ENCODE measurements around the gene PLOD1.

PLOD1 gene

GRCh38 chr1:11979851-11980675 lies 45.5 kb downstream of the PLOD1 start, which contains the start of gene MFN2:
Gene MFN2, plus strand, starts transcription at chr1:11980444. Its CDS starts 8,725 bp downstream, at chr1:11989169.
- DNase-seq = peak; percentile 94 to 99

GRCh38 chr1:11980676-11980972 lies 46.1 kb downstream of the PLOD1 start:
- DNase-seq = no peak

- no peak for DNase-seq
Observed at GRCh38 chr1:11981378-11982009, 47.0 kb downstream of the PLOD1 start.

- DNase-seq = no peak
Observed at GRCh38 chr1:11982010-11982392, 47.5 kb downstream of the PLOD1 start.

GRCh38 chr1:11984121-11984520 lies 49.6 kb downstream of the PLOD1 start:
- no peak for DNase-seq

- no peak for DNase-seq
Observed at GRCh38 chr1:11984576-11984975, 50.1 kb downstream of the PLOD1 start.

GRCh38 chr1:11985171-11985570 lies 50.7 kb downstream of the PLOD1 start:
- DNase-seq = no peak

GRCh38 chr1:11985851-11986250 lies 51.3 kb downstream of the PLOD1 start:
- DNase-seq = no peak

GRCh38 chr1:11989669-11990068 lies 55.2 kb downstream of the PLOD1 start:
- no peak for DNase-seq

GRCh38 chr1:11990303-11991032 lies 56.0 kb downstream of the PLOD1 start:
- no peak for DNase-seq

- DNase-seq = no peak
Observed at GRCh38 chr1:11991969-11992676, 57.6 kb downstream of the PLOD1 start.

- no peak for DNase-seq
Observed at GRCh38 chr1:11997081-11997850, 62.7 kb downstream of the PLOD1 start.

- DNase-seq = no peak
Observed at GRCh38 chr1:11998636-11999035, 64.1 kb downstream of the PLOD1 start.

GRCh38 chr1:11999236-11999635 lies 64.7 kb downstream of the PLOD1 start:
- DNase-seq = no peak

- peak in 1 of 2 experiments; percentile 36 for DNase-seq
Observed at GRCh38 chr1:12001249-12001917, 66.9 kb downstream of the PLOD1 start.

- DNase-seq = no peak
Observed at GRCh38 chr1:12001996-12002493, 67.5 kb downstream of the PLOD1 start.

GRCh38 chr1:12003762-12004161 lies 69.2 kb downstream of the PLOD1 start:
- no peak for DNase-seq

- DNase-seq = no peak
Observed at GRCh38 chr1:12005488-12006166, 71.1 kb downstream of the PLOD1 start.

- DNase-seq = no peak
Observed at GRCh38 chr1:12006167-12006921, 71.8 kb downstream of the PLOD1 start.

GRCh38 chr1:12007204-12007603 lies 72.7 kb downstream of the PLOD1 start:
- DNase-seq = no peak
